Measurements from ENCODE around the gene TMEM255B. TPM values are rescaled to one million over a fixed set of nuclear protein-coding genes. Genes with fewer than 3 reads are reported as not detected.
A peak's percentile ranks its signal among the peaks of the same experiment; 100 is the strongest.

TMEM255B gene
- total and polyA plus RNA-seq, 2 of the 4 experiments (the other 2 are of a cell fraction): 0.36 to 0.94 TPM

DNA sequence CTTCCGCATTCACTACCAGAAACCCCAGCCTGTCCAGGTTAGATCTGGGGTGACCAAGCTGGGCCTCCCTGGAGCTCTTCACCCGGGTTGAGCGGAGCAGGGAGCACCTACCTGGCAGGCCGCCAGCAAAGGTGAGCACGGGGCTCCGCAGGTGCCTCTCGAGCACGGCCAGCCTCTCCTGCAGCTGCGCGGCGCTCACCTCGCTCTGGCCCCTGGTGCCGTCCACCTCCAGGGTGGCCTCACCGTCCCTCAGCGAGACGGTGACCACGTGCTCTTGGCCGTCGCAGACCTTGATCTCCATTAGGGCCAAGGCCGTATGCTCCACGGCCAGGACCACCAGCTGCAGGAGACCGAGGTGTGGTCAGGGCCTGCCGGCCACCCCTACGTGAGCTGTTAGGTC lies 62.8 kb downstream of the TMEM255B start (continued):
- TF ChIP-seq, protein P1, sequence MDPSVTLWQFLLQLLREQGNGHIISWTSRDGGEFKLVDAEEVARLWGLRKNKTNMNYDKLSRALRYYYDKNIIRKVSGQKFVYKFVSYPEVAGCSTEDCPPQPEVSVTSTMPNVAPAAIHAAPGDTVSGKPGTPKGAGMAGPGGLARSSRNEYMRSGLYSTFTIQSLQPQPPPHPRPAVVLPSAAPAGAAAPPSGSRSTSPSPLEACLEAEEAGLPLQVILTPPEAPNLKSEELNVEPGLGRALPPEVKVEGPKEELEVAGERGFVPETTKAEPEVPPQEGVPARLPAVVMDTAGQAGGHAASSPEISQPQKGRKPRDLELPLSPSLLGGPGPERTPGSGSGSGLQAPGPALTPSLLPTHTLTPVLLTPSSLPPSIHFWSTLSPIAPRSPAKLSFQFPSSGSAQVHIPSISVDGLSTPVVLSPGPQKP (IDR thresholded peaks at IDR 0.05; ENCODE audit: borderline replicate concordance, low read depth, low read length): no peak
- TF ChIP-seq SMC3 (IDR thresholded peaks at IDR 0.05; ENCODE audit: low read depth, low read length) (no peak), MAFK (IDR thresholded peaks at IDR 0.05; ENCODE audit: low read depth, low read length) (no peak), POLR2A (IDR thresholded peaks at IDR 0.05; ENCODE audit: low read depth, low read length) (no peak)

DNA sequence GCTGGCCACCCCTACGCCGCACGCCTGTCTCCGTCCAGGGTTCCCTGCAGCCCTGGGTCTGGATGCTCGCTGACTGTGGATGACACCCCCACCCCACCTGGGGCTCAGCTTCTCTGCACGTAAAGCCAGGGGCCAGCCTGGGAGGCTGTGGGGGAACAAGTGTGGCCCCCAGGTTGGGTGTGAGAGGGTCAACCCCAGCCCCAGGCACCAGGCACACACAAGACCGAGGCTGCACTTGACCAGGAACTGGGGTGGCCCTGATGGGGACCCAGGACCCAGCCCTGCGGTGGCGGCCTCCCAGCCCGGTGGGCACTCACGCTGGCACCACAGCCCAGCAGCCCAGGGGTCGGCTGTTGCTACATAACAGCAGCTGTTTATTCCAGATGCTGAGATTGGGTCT lies 63.2 kb downstream of the TMEM255B start:
- Histone ChIP-seq H4K5ac (ENCODE audit: low read depth, low read length) (no peak overlapping the region), H4K20me1 (ENCODE audit: insufficient read depth, low read length) (peaks cover 45% of the 10 kb centered on the region), H2AFZ (replicated peaks; ENCODE audit: low read length, poor library complexity) (peak overlapping the region; percentile 77), H3K9me1 (ENCODE audit: insufficient read depth, low read length) (peaks cover 7% of the 10 kb centered on the region; the same call in 1 of the 2 replicates), H3K56ac (ENCODE audit: extremely low read depth, insufficient read depth, low read length) (no peak overlapping the region), H3K4ac (ENCODE audit: low read depth, low read length) (peak overlapping the region; percentile 90), H3K9me3 (ENCODE audit: control insufficient read depth, insufficient read depth, low read length) (no peaks in the 10 kb centered on the region), H2AK9ac (replicated peaks; ENCODE audit: low read depth, low read length, poor library complexity) (peak overlapping the region; percentile 95), H2BK20ac (ENCODE audit: low read depth, low read length) (peak overlapping the region; percentile 43; the same call in 1 of the 2 replicates), H3K4me1 (ENCODE audit: control insufficient read depth, insufficient read depth, low read length) (peaks cover 23% of the 10 kb centered on the region), H3K27ac (ENCODE audit: insufficient read depth, low read length) (peak overlapping the region; percentile 86), H2BK5ac (ENCODE audit: low read depth, low read length, poor library complexity, severe bottlenecking) (peak overlapping the region; percentile 92), H3K4me2 (ENCODE audit: low read depth, low read length) (no peak overlapping the region), H2AK5ac (ENCODE audit: low read depth, low read length) (peak overlapping the region; percentile 88), H2BK15ac (ENCODE audit: low read depth, low read length) (no peak overlapping the region), H3K79me1 (ENCODE audit: low read depth in 1 of 2, low read length in 2 of 2) (peaks cover 3 to 63% of the 10 kb centered on the region in 2 experiments), H4K91ac (ENCODE audit: insufficient read depth, low read depth, low read length) (peak overlapping the region; percentile 94), H3K9ac (ENCODE audit: low read depth, low read length) (peak overlapping the region; percentile 17; the same call in 1 of the 2 replicates), H3K23ac (ENCODE audit: low read depth, low read length) (peak overlapping the region; percentile 90; the same call in 1 of the 2 replicates), H3K27me3 (ENCODE audit: control insufficient read depth, insufficient read depth, low read length) (no peaks in the 10 kb centered on the region), H4K8ac (ENCODE audit: low read depth in 2 of 2, low read length in 2 of 2) (peak overlapping the region; percentile 49 to 67; a peak in 2 of 4 replicates), H3K14ac (replicated peaks; ENCODE audit: low read depth, low read length) (peak overlapping the region; percentile 71), H3K4me3 (ENCODE audit: insufficient read depth, low read depth, low read length) (no peak overlapping the region), H3K36me3 (ENCODE audit: control insufficient read depth, insufficient read depth, low read length) (peaks cover 47% of the 10 kb centered on the region), H2BK120ac (ENCODE audit: low read depth, low read length) (peak overlapping the region; percentile 75), H3K18ac (ENCODE audit: low read depth, low read length) (peak overlapping the region; percentile 17; the same call in 1 of the 2 replicates)
- in situ Hi-C loops (cut with MboI; ENCODE audit: low sequenced_read_pairs): no loop called here
- no peak for DNase-seq
- intact Hi-C loops (cut with micrococcal nuclease): no loop called here
- TF ChIP-seq RCOR1 (IDR thresholded peaks at IDR 0.05; ENCODE audit: insufficient replicate concordance, low read length): no peak
- TF ChIP-seq, protein P2, sequence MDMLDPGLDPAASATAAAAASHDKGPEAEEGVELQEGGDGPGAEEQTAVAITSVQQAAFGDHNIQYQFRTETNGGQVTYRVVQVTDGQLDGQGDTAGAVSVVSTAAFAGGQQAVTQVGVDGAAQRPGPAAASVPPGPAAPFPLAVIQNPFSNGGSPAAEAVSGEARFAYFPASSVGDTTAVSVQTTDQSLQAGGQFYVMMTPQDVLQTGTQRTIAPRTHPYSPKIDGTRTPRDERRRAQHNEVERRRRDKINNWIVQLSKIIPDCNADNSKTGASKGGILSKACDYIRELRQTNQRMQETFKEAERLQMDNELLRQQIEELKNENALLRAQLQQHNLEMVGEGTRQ (IDR thresholded peaks at IDR 0.05; ENCODE audit: low read depth, low read length): no peak
- TF ChIP-seq NFE2L2 (IDR thresholded peaks at IDR 0.05; ENCODE audit: low read depth, low read length): no peak
- TF ChIP-seq, protein P3, sequence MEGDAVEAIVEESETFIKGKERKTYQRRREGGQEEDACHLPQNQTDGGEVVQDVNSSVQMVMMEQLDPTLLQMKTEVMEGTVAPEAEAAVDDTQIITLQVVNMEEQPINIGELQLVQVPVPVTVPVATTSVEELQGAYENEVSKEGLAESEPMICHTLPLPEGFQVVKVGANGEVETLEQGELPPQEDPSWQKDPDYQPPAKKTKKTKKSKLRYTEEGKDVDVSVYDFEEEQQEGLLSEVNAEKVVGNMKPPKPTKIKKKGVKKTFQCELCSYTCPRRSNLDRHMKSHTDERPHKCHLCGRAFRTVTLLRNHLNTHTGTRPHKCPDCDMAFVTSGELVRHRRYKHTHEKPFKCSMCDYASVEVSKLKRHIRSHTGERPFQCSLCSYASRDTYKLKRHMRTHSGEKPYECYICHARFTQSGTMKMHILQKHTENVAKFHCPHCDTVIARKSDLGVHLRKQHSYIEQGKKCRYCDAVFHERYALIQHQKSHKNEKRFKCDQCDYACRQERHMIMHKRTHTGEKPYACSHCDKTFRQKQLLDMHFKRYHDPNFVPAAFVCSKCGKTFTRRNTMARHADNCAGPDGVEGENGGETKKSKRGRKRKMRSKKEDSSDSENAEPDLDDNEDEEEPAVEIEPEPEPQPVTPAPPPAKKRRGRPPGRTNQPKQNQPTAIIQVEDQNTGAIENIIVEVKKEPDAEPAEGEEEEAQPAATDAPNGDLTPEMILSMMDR (conservative IDR thresholded peaks at IDR 0.05; ENCODE audit: low read depth, low read length): no peak
- TF ChIP-seq FOS (IDR thresholded peaks at IDR 0.05; ENCODE audit: low read depth, low read length): no peak
- TF ChIP-seq CHD1 (IDR thresholded peaks at IDR 0.05; ENCODE audit: low read depth, low read length): no peak
- no peak for TF ChIP-seq POLR2A (IDR thresholded peaks at IDR 0.05; ENCODE audit: low read depth, low read length)
- TF ChIP-seq BHLHE40 (IDR thresholded peaks at IDR 0.05; ENCODE audit: low read depth, low read length): no peak
- BruUV-seq (replicated peaks): no TSS peak
- dilution Hi-C loops (cut with HindIII; ENCODE audit: low sequenced_read_pairs, unreplicated experiment): no loop called here
- no peak for ATAC-seq (ENCODE audit: low read depth)
- ChIA-PET CTCF (no interaction called here), POLR2A (ENCODE audit: unreplicated experiment) (no interaction called here)
- WGBS, 2 experiments (ENCODE audit: extremely low coverage in 2 of 2, insufficient read length in 1 of 2): 98% methylated on average over 6 of the region's 12 CpGs; no CpG with 5 or more reads in 1 of the 2 experiments

All from IMR-90 (cell line).